ENCODE measurements around the gene TMCC1. TPM values are rescaled to one million over a fixed set of nuclear protein-coding genes. Genes with fewer than 3 reads are reported as not detected.

The TMCC1 gene
- total RNA-seq, 4 donors from 2014 or later = 23.2 to 78.7 (median 54.1) TPM

DNA sequence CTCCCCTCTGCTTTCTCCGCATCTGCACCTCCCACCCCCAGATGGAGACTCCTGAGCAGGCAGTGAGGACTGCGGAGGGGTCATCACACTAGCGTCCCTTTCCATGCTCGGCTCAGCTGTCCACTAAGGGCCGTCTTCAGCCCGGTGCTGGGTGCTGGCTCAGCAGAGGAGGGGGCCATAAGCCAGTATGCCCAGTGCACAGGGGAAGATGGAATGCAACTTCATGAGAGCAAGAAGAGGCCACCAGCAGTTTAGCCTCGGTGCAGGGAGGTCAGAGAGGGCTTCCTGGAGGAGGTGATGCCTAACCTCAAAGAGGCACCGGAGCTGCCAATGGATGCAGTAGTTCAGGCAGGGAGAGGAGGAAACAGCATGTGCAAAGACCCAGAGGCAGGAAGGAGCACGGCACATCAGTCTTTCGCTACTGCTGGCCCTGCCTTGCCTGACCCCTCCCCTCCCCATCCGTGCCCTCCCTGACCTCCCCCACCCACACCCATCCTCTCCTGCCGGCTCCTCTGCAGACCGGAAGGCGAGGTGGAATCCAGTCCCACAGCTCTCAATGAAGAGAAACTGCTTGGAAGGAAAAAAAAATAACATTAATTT is 271.8 kb downstream of the TMCC1 start:
- Histone ChIP-seq H3K27ac (peak overlapping the region; percentile 91 to 98), H3K4me1 (peaks cover 6 to 14% of the 10 kb centered on the region in 2 donors), H3K27me3 (no peaks in the 10 kb centered on the region), H3K4me3 (no peak overlapping the region), H3K9me3 (no peaks in the 10 kb centered on the region), H3K36me3 (no peaks in the 10 kb centered on the region)
- TF ChIP-seq, protein P1, sequence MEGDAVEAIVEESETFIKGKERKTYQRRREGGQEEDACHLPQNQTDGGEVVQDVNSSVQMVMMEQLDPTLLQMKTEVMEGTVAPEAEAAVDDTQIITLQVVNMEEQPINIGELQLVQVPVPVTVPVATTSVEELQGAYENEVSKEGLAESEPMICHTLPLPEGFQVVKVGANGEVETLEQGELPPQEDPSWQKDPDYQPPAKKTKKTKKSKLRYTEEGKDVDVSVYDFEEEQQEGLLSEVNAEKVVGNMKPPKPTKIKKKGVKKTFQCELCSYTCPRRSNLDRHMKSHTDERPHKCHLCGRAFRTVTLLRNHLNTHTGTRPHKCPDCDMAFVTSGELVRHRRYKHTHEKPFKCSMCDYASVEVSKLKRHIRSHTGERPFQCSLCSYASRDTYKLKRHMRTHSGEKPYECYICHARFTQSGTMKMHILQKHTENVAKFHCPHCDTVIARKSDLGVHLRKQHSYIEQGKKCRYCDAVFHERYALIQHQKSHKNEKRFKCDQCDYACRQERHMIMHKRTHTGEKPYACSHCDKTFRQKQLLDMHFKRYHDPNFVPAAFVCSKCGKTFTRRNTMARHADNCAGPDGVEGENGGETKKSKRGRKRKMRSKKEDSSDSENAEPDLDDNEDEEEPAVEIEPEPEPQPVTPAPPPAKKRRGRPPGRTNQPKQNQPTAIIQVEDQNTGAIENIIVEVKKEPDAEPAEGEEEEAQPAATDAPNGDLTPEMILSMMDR (IDR thresholded peaks at IDR 0.05) = no peak
- TF ChIP-seq POLR2A (IDR thresholded peaks at IDR 0.05) = no peak
- peak in 1 of 2 donors; percentile 35 for DNase-seq
- intact Hi-C loops (cut with DNase I; ENCODE audit: low total_unique reads) = no loop called here

DNA sequence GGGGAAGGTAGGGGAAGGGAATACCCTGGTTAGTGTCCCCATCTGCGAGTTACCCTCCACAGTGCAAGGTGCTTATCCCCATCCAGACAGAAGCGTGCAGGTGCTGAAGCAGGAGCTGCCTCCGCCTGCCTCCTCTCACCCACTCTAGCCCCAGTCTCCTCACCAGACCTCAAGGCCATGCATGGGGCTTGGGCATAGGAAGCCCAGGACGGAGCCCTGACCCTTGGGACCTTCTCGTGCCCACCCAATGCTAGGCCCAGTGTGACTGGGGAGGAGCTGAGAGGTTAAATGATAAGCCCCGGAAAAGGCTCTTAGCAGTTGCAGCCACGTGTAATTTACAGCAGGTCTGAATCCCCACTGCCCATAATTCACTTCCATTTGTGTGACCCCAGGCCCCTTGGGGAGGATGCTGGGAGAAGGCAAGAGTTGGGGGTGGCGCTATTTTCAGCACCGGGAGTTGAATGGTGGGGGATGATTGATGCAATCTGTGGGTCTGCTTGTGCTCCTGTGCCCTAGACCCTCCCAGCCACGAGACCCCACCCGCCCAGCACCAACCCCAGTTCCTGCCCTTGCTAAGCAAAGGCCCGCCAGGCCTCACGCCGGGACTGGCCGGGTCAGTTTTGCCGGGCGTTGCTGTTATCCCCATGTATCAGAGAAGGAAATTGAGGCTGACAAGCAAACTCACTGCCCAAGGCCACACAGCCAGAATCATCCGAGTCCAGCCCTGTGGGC is 272.5 kb downstream of the TMCC1 start:
- H3K4me1 ChIP-seq = peaks cover 6 to 11% of the 10 kb centered on the region in 2 donors

DNA sequence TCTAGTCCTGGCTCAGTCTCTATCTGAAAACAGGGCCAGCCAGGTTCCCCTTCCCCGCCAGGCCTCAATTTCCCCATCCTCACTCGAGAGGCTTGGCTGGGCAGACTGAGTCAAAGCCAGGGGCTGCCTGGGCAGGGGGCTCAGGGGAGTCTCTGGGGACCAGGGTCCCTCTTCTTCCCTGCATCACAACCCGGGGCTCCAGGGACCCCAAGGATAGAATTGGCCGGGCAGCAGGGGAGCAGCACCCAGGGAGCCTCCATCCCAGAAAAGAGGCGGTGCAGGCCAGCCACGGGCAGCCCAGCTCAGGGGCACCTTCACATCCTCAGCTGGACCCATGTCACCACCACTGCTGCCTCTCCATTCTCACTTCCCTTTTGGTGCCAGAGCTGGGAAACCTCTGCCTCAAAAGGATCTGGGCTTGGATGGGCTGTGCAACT is 273.8 kb downstream of the TMCC1 start:
- no peak overlapping the region for H3K4me3 ChIP-seq
- TF ChIP-seq, protein P1 (IDR thresholded peaks at IDR 0.05) = no peak
- TF ChIP-seq POLR2A (IDR thresholded peaks at IDR 0.05) = no peak
- no peaks in the 10 kb centered on the region for H3K36me3 ChIP-seq
- no peaks in the 10 kb centered on the region for H3K27me3 ChIP-seq
- H3K9me3 ChIP-seq = no peaks in the 10 kb centered on the region
- intact Hi-C loops (cut with DNase I; ENCODE audit: low total_unique reads) = no loop called here
- DNase-seq = no peak
- H3K27ac ChIP-seq = peak overlapping the region; percentile 25 to 31
- H3K4me1 ChIP-seq = peaks cover 0 to 13% of the 10 kb centered on the region in 2 donors

More for the DNA sequence above, 272.5 kb downstream of the TMCC1 start:
- no peaks in the 10 kb centered on the region for H3K36me3 ChIP-seq
- no peak overlapping the region for H3K4me3 ChIP-seq
- DNase-seq = no peak
- H3K27me3 ChIP-seq = no peaks in the 10 kb centered on the region
- intact Hi-C loops (cut with DNase I; ENCODE audit: low total_unique reads) = no loop called here
- no peak for TF ChIP-seq POLR2A (IDR thresholded peaks at IDR 0.05)
- TF ChIP-seq, protein P1 (IDR thresholded peaks at IDR 0.05) = no peak
- H3K27ac ChIP-seq = peak overlapping the region in 1 of 2 donors; percentile 91
- H3K9me3 ChIP-seq = no peaks in the 10 kb centered on the region

DNA sequence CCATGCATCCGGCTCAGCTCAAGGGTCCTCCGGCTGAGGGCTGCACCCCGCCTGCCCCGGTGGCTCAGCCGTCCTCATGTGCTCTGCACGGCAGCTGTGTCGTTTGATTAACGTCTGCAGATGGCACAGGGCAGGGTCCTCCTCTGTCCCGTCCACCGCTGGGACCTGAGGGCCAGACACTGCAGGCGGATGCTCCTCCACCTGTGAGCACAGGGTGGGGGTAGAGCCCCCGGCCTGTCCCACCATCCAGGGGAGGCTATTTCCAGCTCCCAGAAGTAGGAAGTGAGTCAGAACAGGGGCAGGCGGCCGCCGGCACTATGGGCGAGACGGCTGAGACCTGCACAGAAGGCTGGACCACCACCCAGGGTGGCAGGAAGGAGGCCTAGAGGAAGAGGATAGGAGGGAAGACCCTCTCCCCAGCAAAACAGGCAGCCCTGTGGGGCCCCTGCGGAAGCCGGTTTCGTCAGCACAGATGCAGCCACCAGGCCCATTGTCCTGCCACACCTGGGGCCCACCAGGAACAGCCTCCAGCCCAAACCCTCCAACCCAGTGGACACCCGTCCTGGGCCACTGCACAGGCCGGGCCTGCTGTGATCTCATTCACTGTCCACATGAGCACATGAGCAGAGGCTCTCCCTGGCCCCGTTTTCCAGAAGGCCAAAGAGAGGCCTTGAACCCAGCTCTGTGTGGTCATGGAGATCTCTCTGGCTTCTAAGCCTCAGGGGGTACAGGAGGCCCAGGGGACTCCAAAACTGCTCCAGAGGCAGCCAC is 274.4 kb downstream of the TMCC1 start:
- intact Hi-C loops (cut with DNase I; ENCODE audit: low total_unique reads) = no loop called here
- Histone ChIP-seq H3K9me3 (no peaks in the 10 kb centered on the region), H3K27ac (peak overlapping the region; percentile 25 to 31), H3K4me3 (no peak overlapping the region), H3K4me1 (peaks cover 0 to 12% of the 10 kb centered on the region in 2 donors), H3K27me3 (no peaks in the 10 kb centered on the region), H3K36me3 (no peaks in the 10 kb centered on the region)
- TF ChIP-seq, protein P1 (IDR thresholded peaks at IDR 0.05) = no peak
- no peak for TF ChIP-seq POLR2A (IDR thresholded peaks at IDR 0.05)
- DNase-seq = no peak
